HCT116 (cell line): ENCODE measurements around the gene TOX4. TPM values are rescaled to one million over a fixed set of nuclear protein-coding genes. Genes with fewer than 3 reads are reported as not detected.

Experiments
- ATAC-seq: fragments of 200-7000 bp; cut with Tn5 transposase; 2 replicates; pipeline ENCODE4 v1.9.1; 2020; ENCODE audit warnings: mild to moderate bottlenecking, moderate library complexity
- BruUV-seq: library from RNA; stranded (reverse); fragments of 400-500 nt; replicated peaks from 2 replicates; lab custom pipeline; 2021; lab: Mats Ljungman, UMichigan
- CTCF ChIA-PET: fragments of 300-600 bp; sonication (Branson Sonifier 250); formaldehyde crosslinking; loops from one replicate; lab custom pipeline; 2021; ENCODE audit warnings: antibody characterized with exemption; lab: Charles Lee
- POLR2A ChIA-PET: fragments of 300-600, 350-600 bp; sonication (Branson Sonifier 250); formaldehyde crosslinking; loops from one replicate; lab custom pipeline; 2021; ENCODE audit warnings: antibody characterized with exemption; lab: Charles Lee
- RAD21 ChIA-PET, 2 experiments: fragments of 300-600 bp; sonication (Branson Sonifier 250); formaldehyde crosslinking; loops; one replicate each; lab custom pipeline; 2023; ENCODE audit warnings: low total read pairs in 2 of 2; ENCODE audit not compliant: uncharacterized antibody in 2 of 2, unreplicated experiment in 2 of 2, low non-redundant PET in 1 of 2; lab: Charles Lee
- DNase-seq: peaks from one replicate; pipeline ENCODE4 v3.0.0-alpha.2; 2010; ENCODE audit warnings: low read depth, low spot score
- H2AFZ ChIP-seq: fragments of 200-600 bp; shearing (Covaris generic), sonication (generic); 2 replicates; pipeline ENCODE4 v1.6.1; 2017; ENCODE audit warnings: low read depth, mixed run types, mixed read lengths, antibody characterized with exemption, low read length; ENCODE audit not compliant: poor library complexity, severe bottlenecking
- H3K27ac ChIP-seq: 2 replicates; pipeline ENCODE4 v1.5.1; 2012; ENCODE audit warnings: low read depth, low read length
- H3K27me3 ChIP-seq: fragments of 200-600 bp; sonication (generic); 2 replicates; pipeline ENCODE4 v1.6.1; 2016; ENCODE audit warnings: mixed run types, low read length, mixed read lengths; ENCODE audit not compliant: insufficient read depth
- H3K36me3 ChIP-seq, 2 experiments: fragments of 200-500 bp in 1 of 2; fragments of 200-600 bp in 1 of 2; sonication (Bioruptor generic) in 1 of 2; sonication (generic) in 1 of 2; 2 replicates each; pipeline versions ENCODE4 v1.5.1 to v1.6.1; 2014 to 2016; ENCODE audit warnings: low read length in 2 of 2, inconsistent platforms in 1 of 2, mixed read lengths in 1 of 2, mixed run types in 1 of 2; ENCODE audit not compliant: insufficient read depth in 2 of 2, control insufficient read depth in 1 of 2
- H3K4me1 ChIP-seq, 2 experiments: fragments of 200-600 bp in 1 of 2; sonication (generic) in 1 of 2; 2 replicates each; pipeline versions ENCODE4 v1.5.1 to v1.6.1; 2012 to 2017; ENCODE audit warnings: low read length in 2 of 2, inconsistent platforms in 1 of 2, mild to moderate bottlenecking in 1 of 2, mixed read lengths in 1 of 2, mixed run types in 1 of 2, moderate library complexity in 1 of 2; ENCODE audit not compliant: insufficient read depth in 2 of 2, control insufficient read depth in 1 of 2
- H3K4me2 ChIP-seq: fragments of 200-600 bp; sonication (generic); 2 replicates; pipeline ENCODE4 v1.6.1; 2017; ENCODE audit warnings: mixed run types, low read length, mixed read lengths
- H3K4me3 ChIP-seq, 2 experiments: fragments of 200-600 bp in 1 of 2; sonication (generic) in 1 of 2; replicated peaks in 1 of 2; 2 replicates each; pipeline ENCODE4 v1.5.1; 2011 to 2016; ENCODE audit warnings: low read length in 2 of 2, control low read depth in 1 of 2, low read depth in 1 of 2, mild to moderate bottlenecking in 1 of 2, mixed read lengths in 1 of 2, mixed run types in 1 of 2
- H3K79me2 ChIP-seq: fragments of 200-600 bp; sonication (generic); 2 replicates; pipeline ENCODE4 v1.6.1; 2017; ENCODE audit warnings: mild to moderate bottlenecking, mixed run types, low read length, moderate library complexity, mixed read lengths; ENCODE audit not compliant: insufficient read depth
- H3K9ac ChIP-seq: fragments of 200-600 bp; sonication (generic); 2 replicates; pipeline ENCODE4 v1.6.1; 2016; ENCODE audit warnings: low read length, mixed read lengths
- H3K9me2 ChIP-seq: fragments of 200-600 bp; sonication (generic), shearing (Covaris generic); 2 replicates; pipeline ENCODE4 v1.6.1; 2017; ENCODE audit warnings: mixed run types, mild to moderate bottlenecking, moderate library complexity; ENCODE audit not compliant: insufficient read depth
- H3K9me3 ChIP-seq, 2 experiments: fragments of 200-500 bp in 1 of 2; fragments of 200-600 bp in 1 of 2; sonication (Bioruptor generic) in 1 of 2; sonication (generic) in 1 of 2; 2 replicates each; pipeline ENCODE4 v1.6.1; 2014 to 2017; ENCODE audit warnings: low read length in 2 of 2, mixed read lengths in 2 of 2, inconsistent platforms in 1 of 2, low read depth in 1 of 2, mild to moderate bottlenecking in 1 of 2, mixed run types in 1 of 2, moderate library complexity in 1 of 2; ENCODE audit not compliant: control insufficient read depth in 1 of 2, insufficient read depth in 1 of 2
- H4K20me1 ChIP-seq: fragments of 200-600 bp; sonication (generic), shearing (Covaris generic); 2 replicates; pipeline ENCODE4 v1.6.1; 2017; ENCODE audit warnings: mixed run types, mild to moderate bottlenecking, moderate library complexity; ENCODE audit not compliant: insufficient read depth
- CBX3 ChIP-seq: IDR thresholded peaks from 2 replicates; pipeline ENCODE4 v1.6.1; 2012; ENCODE audit warnings: low read depth
- EGR1 ChIP-seq: IDR thresholded peaks from 2 replicates; pipeline ENCODE4 v1.6.1; 2012; ENCODE audit warnings: low read depth
- FOSL1 ChIP-seq: IDR thresholded peaks from 2 replicates; pipeline ENCODE4 v1.6.1; 2012; ENCODE audit warnings: low read depth
- POLR2AphosphoS5 ChIP-seq: IDR thresholded peaks from 2 replicates; pipeline ENCODE4 v1.6.1; 2011; ENCODE audit warnings: mild to moderate bottlenecking, low read depth, low read length, moderate library complexity
- REST ChIP-seq: IDR thresholded peaks from 2 replicates; pipeline ENCODE4 v1.6.1; 2012; ENCODE audit warnings: low read depth
- SIN3A ChIP-seq: IDR thresholded peaks from 2 replicates; pipeline ENCODE4 v1.6.1; 2012; ENCODE audit warnings: low read depth
- SP1 ChIP-seq: IDR thresholded peaks from 2 replicates; pipeline ENCODE4 v1.6.1; 2012; ENCODE audit warnings: low read depth
- YY1 ChIP-seq: IDR thresholded peaks from 2 replicates; pipeline ENCODE4 v1.6.1; 2011; ENCODE audit warnings: low read length, low read depth, moderate library complexity, mild to moderate bottlenecking; ENCODE audit not compliant: insufficient replicate concordance; ENCODE audit errors: extremely low read depth
- intact Hi-C: fragments of 100-400 bp; cut with micrococcal nuclease; formaldehyde crosslinking; loops from 2 replicates; pipeline ENCODE4 v1.10.0; 2022
- total RNA-seq: library from RNA; stranded (reverse); gene quantifications from one replicate; pipeline ENCODE4 v1.2.1, GENCODE V29; 2021; ENCODE audit not compliant: unreplicated experiment
- TF ChIP-seq, protein P1 (sequence below): IDR thresholded peaks from 2 replicates; pipeline ENCODE4 v1.6.1; 2011; ENCODE audit warnings: mild to moderate bottlenecking, low read length, moderate library complexity; ENCODE audit not compliant: insufficient replicate concordance; ENCODE audit errors: extremely low read depth

TOX4 gene
- total RNA-seq, 1 experiment from 2014 or later = 58.5 TPM

DNA sequence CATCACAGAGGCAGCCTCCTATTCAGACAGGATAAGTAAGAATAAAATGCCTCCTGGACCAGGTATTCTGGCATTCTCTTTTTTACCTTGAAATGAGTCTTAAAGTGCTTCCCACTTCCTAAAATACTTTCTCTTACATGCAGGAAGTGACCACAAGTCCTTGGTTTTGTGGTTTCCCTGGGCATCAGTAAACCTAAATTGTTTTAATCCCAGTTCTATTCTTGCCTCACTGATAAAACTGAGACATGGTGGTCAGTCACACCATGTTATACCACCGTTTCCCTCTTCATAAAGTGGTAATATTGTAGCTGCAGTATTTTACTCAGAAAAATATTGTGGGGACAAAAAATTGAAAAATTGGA lies 50.3 kb downstream of the TOX4 start:
- no peaks in the 10 kb centered on the region; the same call in 1 of the 2 replicates for H3K27me3 ChIP-seq
- TF ChIP-seq FOSL1 (no peak), CBX3 (no peak), SP1 (no peak), SIN3A (no peak)
- TF ChIP-seq, protein P1, sequence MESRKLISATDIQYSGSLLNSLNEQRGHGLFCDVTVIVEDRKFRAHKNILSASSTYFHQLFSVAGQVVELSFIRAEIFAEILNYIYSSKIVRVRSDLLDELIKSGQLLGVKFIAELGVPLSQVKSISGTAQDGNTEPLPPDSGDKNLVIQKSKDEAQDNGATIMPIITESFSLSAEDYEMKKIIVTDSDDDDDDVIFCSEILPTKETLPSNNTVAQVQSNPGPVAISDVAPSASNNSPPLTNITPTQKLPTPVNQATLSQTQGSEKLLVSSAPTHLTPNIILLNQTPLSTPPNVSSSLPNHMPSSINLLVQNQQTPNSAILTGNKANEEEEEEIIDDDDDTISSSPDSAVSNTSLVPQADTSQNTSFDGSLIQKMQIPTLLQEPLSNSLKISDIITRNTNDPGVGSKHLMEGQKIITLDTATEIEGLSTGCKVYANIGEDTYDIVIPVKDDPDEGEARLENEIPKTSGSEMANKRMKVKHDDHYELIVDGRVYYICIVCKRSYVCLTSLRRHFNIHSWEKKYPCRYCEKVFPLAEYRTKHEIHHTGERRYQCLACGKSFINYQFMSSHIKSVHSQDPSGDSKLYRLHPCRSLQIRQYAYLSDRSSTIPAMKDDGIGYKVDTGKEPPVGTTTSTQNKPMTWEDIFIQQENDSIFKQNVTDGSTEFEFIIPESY = no peak
- TF ChIP-seq, all 23 proteins: peak for 0
- peaks cover 0 to 5% of the 10 kb centered on the region in 2 experiments; a peak in 1 of 4 replicates for H3K4me1 ChIP-seq
- no peaks in the 10 kb centered on the region for H4K20me1 ChIP-seq
- BruUV-seq = no TSS peak
- POLR2A ChIA-PET = no interaction called here
- H2AFZ ChIP-seq = no peak overlapping the region
- H3K4me2 ChIP-seq = no peak overlapping the region
- intact Hi-C loops = no loop called here
- ATAC-seq (no peak), DNase-seq (no peak)
- no peaks in the 10 kb centered on the region for H3K9me2 ChIP-seq
- RAD21 ChIA-PET = no interaction called here
- H3K9me3 ChIP-seq = no peaks in the 10 kb centered on the region
- CTCF ChIA-PET = no interaction called here
- H3K79me2 ChIP-seq = no peaks in the 10 kb centered on the region
- H3K9ac ChIP-seq = no peak overlapping the region
- no peak overlapping the region for H3K27ac ChIP-seq
- H3K4me3 ChIP-seq = no peak overlapping the region
- H3K36me3 ChIP-seq = no peaks in the 10 kb centered on the region

DNA sequence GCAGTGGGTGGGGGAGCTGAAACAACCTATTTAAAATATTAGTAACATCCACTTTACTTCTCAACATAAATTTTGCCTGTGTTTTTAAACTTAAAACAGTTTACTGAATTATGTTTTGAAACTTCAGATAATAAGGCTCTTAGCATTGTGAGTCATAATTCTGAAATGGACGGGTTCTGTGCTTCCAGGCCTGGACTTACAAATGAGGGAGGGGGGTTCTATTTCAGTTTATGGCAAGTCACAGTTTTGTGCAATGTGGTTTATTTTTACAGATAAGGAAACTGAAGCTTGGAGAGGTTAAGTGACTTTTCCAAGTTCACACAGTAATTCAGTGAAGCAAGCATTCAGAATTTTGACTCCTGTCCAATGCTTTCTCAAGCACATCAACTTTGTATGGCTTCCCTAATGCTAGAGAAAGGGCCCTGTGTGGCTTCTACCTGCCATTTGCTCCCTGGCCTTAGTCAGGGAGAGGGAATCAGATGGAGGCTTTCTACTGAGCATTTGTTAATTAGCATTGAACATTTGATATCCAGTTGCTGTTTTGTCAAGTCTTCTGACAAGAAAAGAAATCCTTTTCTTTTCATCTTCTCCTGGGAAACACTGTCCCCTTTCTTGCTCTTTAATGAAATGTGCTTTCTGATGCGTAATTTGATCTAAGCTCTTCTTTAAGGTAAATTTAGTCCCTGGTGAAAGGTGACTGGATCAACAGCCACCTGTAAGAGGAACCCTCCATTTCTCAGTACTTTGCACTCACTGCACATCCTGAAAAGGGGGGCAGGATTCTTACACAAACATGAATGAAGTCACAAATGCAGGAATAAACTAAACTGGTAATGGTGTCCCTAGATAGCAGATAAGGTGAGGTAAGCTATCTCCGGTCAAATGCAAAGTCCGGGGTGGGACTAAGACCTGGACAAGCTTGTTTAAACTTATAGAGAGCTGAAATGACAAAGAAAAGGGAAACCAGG lies 51.7 kb downstream of the TOX4 start:
- no peak overlapping the region for H3K4me2 ChIP-seq
- H3K4me1 ChIP-seq = peaks cover 0 to 5% of the 10 kb centered on the region in 2 experiments; a peak in 1 of 4 replicates
- H3K36me3 ChIP-seq = no peaks in the 10 kb centered on the region
- no peaks in the 10 kb centered on the region for H3K9me3 ChIP-seq
- H2AFZ ChIP-seq = no peak overlapping the region
- TF ChIP-seq REST (no peak), YY1 (no peak), EGR1 (no peak), POLR2AphosphoS5 (no peak)
- intact Hi-C loops = no loop called here
- H4K20me1 ChIP-seq = no peaks in the 10 kb centered on the region
- RAD21 ChIA-PET = no interaction called here
- DNase-seq (no peak), ATAC-seq (no peak)
- H3K79me2 ChIP-seq = no peaks in the 10 kb centered on the region
- H3K27ac ChIP-seq = no peak overlapping the region
- no peak overlapping the region for H3K4me3 ChIP-seq
- no peaks in the 10 kb centered on the region for H3K9me2 ChIP-seq
- H3K27me3 ChIP-seq = no peaks in the 10 kb centered on the region
- CTCF ChIA-PET = no interaction called here
- no peak overlapping the region for H3K9ac ChIP-seq
- BruUV-seq = no TSS peak
- POLR2A ChIA-PET = no interaction called here
